Body of pancreas (tissue), 4 donors: ENCODE measurements around the gene GAST.
A peak's percentile ranks its signal among the peaks of the same experiment; 100 is the strongest.

ENCODE experiments used
- POLR2A ChIP-seq, 3 donors: fragments of 450-650 bp; IDR thresholded peaks; one replicate each; pipeline ENCODE4 v1.6.1; 2016; ENCODE audit warnings: antibody characterized with exemption in 3 of 3, mild to moderate bottlenecking in 2 of 3
- TF ChIP-seq, protein P1 (sequence below), 7 experiments: fragments of 450-650 bp in 4 of 7; fragments of 200-600 bp in 3 of 7; sonication (generic) in 3 of 7; IDR thresholded peaks; one replicate each; pipeline ENCODE4 v1.5.1; 2016 to 2019; ENCODE audit warnings: antibody characterized with exemption in 7 of 7

DNA sequence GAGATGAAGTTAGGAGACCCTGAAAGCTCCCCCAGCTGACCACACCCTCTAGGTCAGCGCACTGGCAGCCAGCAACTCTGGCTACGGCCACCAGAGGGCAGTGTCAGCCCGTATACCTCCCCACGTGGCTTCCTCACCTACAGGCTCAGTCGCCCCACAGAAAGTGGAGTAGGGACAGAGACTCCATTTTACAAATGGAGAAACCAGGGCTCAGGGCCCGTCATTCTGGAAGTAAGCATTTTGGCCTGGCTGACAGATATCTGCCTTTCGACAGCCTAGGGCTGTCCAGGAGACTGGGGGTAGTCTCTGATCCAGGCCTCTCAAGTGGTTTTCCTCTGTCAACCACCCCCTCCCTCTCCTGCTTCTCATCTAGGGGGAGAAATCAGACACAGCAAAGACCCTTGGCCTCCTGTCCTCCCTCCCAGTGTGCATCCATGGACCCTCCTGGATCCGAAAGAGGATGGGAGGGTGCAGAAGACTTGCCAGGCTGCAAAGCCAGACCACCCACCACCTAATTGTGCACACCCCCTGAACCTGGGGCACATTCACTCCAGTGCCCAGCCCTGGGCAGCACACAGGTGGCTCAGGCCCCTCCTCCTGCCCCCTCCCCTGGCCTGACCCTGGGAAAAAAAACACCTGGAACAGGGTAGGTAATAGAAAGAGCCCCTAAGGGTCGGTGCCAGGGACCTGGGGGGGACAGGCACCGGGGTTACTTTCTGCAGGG, 26.1 kb downstream of the GAST start:
- TF ChIP-seq, protein P1, sequence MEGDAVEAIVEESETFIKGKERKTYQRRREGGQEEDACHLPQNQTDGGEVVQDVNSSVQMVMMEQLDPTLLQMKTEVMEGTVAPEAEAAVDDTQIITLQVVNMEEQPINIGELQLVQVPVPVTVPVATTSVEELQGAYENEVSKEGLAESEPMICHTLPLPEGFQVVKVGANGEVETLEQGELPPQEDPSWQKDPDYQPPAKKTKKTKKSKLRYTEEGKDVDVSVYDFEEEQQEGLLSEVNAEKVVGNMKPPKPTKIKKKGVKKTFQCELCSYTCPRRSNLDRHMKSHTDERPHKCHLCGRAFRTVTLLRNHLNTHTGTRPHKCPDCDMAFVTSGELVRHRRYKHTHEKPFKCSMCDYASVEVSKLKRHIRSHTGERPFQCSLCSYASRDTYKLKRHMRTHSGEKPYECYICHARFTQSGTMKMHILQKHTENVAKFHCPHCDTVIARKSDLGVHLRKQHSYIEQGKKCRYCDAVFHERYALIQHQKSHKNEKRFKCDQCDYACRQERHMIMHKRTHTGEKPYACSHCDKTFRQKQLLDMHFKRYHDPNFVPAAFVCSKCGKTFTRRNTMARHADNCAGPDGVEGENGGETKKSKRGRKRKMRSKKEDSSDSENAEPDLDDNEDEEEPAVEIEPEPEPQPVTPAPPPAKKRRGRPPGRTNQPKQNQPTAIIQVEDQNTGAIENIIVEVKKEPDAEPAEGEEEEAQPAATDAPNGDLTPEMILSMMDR (IDR thresholded peaks at IDR 0.05): peak; percentile 93 to 98 (median 97)
- TF ChIP-seq POLR2A (IDR thresholded peaks at IDR 0.05): no peak
